ENCODE data around the gene MYEOV. TPM values are rescaled to one million over a fixed set of nuclear protein-coding genes. Genes with fewer than 3 reads are reported as not detected.

Gene MYEOV
- total and polyA plus RNA-seq, 11 donors: 0.08 to 0.88 (median 0.23) TPM; not detected in 7

DNA sequence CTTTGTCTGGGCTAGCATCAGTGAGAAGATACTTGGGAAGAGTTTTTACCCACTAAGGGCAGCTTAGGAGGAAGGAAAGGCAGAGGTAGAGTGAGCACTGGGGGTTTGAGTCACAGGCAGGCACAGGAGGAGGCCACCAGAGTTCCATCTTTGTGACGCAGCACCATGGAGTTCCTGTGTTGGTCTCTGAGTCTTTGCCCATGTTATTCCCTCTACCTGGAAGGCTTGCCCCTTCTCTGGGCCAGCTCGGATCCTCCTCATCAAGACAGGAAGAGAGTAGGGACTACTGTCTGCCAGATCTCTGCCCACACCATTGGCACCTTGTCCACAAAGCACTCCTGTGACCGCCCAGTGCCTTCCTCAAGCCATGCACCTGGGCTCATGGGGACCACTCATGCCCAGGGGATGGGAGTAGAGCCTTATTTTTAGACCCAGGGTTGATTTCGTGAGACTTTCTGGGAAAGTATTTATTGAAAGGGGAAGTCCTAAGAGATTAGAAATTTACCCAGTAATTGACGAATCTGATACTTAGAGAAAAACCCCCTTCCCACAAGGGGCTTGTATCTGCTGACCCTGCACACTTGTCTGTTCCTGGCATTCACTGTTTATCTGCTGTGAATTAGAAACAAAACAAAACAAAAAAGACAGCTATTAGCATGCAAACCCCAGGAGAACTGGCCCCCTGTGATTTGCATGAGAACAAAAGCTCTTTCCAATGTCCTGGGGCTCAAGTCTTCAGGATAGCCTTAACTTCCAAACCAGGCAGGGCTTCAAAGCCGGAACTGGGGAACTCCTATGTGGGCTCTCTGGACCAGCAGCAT is 35.9 kb upstream of the MYEOV start:
- H3K36me3 ChIP-seq: no peaks in the 10 kb centered on the region
- ATAC-seq (no peak), DNase-seq (no peak)
- H3K9me3 ChIP-seq: peaks cover 0 to 22% (median 0%) of the 10 kb centered on the region in 12 donors
- no peak overlapping the region for H3K4me3 ChIP-seq
- H3K4me1 ChIP-seq: no peaks in the 10 kb centered on the region
- TF ChIP-seq POLR2A (IDR thresholded peaks at IDR 0.05): no peak
- TF ChIP-seq, protein P1, sequence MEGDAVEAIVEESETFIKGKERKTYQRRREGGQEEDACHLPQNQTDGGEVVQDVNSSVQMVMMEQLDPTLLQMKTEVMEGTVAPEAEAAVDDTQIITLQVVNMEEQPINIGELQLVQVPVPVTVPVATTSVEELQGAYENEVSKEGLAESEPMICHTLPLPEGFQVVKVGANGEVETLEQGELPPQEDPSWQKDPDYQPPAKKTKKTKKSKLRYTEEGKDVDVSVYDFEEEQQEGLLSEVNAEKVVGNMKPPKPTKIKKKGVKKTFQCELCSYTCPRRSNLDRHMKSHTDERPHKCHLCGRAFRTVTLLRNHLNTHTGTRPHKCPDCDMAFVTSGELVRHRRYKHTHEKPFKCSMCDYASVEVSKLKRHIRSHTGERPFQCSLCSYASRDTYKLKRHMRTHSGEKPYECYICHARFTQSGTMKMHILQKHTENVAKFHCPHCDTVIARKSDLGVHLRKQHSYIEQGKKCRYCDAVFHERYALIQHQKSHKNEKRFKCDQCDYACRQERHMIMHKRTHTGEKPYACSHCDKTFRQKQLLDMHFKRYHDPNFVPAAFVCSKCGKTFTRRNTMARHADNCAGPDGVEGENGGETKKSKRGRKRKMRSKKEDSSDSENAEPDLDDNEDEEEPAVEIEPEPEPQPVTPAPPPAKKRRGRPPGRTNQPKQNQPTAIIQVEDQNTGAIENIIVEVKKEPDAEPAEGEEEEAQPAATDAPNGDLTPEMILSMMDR (IDR thresholded peaks at IDR 0.05): no peak
- H3K27ac ChIP-seq: no peak overlapping the region
- no peaks in the 10 kb centered on the region for H3K27me3 ChIP-seq
- intact Hi-C loops (cut with DNase I): no loop called here
- WGBS, 4 donors: 72 to 84% (median 78%) methylated on average over 5 to 6 of the region's 6 CpGs

DNA sequence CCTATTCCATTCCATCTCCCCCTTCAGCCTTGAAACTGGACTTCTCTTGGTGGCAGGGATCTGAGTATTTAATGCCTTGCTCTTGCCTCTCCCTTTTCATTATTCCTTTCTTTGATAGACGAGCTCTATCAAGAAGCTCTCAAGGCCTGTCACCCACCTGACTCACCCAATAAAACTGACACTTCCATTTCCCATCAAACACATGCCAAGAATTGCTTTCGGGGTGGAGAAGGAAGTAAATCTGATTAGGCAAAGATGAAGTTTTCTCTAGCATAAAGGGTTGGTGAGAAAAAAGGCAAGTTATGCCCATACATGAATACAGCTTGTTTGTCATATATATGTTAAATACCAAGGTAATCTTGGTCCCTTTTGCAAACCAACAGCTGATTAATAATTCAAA is 34.9 kb upstream of the MYEOV start:
- no peak for DNase-seq

DNA sequence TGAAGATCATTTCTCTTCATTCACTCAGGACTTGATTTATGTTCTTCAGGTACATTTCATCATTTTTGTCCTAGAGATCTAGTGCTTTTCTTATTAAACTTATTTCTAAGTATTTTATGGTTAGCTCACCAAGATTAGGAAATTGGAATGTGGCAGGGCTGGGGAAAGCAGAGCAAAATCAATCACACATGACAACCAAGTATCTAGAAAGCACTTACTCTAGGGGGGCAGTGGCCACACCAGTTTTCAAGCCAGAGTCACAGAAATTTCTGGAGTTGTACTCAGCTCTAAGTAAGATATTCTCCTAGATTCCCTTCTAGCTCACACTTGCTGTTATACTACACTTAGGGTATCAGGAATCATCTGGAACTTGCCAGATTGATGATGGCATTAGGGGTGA is 33.3 kb upstream of the MYEOV start:
- H3K9me3 ChIP-seq: peaks cover 0 to 10% (median 0%) of the 10 kb centered on the region in 12 donors
- TF ChIP-seq, protein P1 (IDR thresholded peaks at IDR 0.05): no peak
- TF ChIP-seq POLR2A (IDR thresholded peaks at IDR 0.05): no peak
- DNase-seq: no peak
- no peak overlapping the region for H3K27ac ChIP-seq
- H3K4me1 ChIP-seq: peaks cover 0 to 12% (median 4%) of the 10 kb centered on the region in 12 donors
- no peaks in the 10 kb centered on the region for H3K27me3 ChIP-seq
- no peaks in the 10 kb centered on the region for H3K36me3 ChIP-seq
- ATAC-seq: no peak
- no peak overlapping the region for H3K4me3 ChIP-seq
- intact Hi-C loops (cut with DNase I): no loop called here

More for the DNA sequence above, 34.9 kb upstream of the MYEOV start:
- TF ChIP-seq, protein P1 (IDR thresholded peaks at IDR 0.05): no peak
- TF ChIP-seq POLR2A (IDR thresholded peaks at IDR 0.05): no peak
- Histone ChIP-seq H3K4me3 (no peak overlapping the region), H3K27me3 (no peaks in the 10 kb centered on the region), H3K9me3 (peaks cover 0 to 11% (median 0%) of the 10 kb centered on the region in 12 donors), H3K4me1 (peaks cover 0 to 8% (median 4%) of the 10 kb centered on the region in 12 donors), H3K27ac (no peak overlapping the region), H3K36me3 (no peaks in the 10 kb centered on the region)
- WGBS, 4 donors: 46 to 68% (median 60%) methylated on average over 2 of the region's 2 CpGs
- intact Hi-C loops (cut with DNase I): no loop called here
- ATAC-seq: no peak

DNA sequence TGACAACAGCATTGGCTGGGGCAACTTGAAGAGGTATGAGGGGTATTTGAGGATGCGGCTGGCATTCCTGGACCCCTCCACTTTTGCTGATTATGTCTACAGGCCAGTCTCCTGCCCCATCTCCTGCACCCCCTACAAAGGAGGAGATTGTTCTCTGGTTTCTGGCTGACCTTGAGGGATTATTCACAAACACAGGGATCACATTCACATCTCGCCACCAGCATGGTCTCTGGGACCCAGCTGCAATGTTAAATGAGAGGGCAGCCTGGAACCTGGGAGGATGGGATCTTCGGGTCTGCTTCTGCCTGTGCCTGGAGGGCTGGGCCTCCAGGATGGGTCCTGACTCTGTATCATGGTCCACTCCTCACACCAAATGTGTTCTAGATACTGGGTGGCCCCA is 32.8 kb upstream of the MYEOV start:
- DNase-seq (no peak), ATAC-seq (no peak)
- H3K27ac ChIP-seq: no peak overlapping the region
- intact Hi-C loops (cut with DNase I): no loop called here
- 85 to 97% (median 94%) methylated on average over 2 to 3 of the region's 3 CpGs for WGBS, 4 donors
- H3K36me3 ChIP-seq: no peaks in the 10 kb centered on the region
- TF ChIP-seq, protein P1 (IDR thresholded peaks at IDR 0.05): no peak
- TF ChIP-seq POLR2A (IDR thresholded peaks at IDR 0.05): no peak
- H3K4me3 ChIP-seq: no peak overlapping the region
- H3K27me3 ChIP-seq: no peaks in the 10 kb centered on the region
- peaks cover 0 to 12% (median 4%) of the 10 kb centered on the region in 12 donors for H3K4me1 ChIP-seq
- H3K9me3 ChIP-seq: peaks cover 0 to 10% (median 0%) of the 10 kb centered on the region in 12 donors

Data from heart left ventricle (tissue), 16 donors.